Body of pancreas (tissue), 4 donors: ENCODE data around the gene ABHD12B.

Experiments
- POLR2A ChIP-seq, 3 donors: fragments of 450-650 bp; IDR thresholded peaks; one replicate each; pipeline ENCODE4 v1.6.1; 2016; ENCODE audit warnings: antibody characterized with exemption in 3 of 3, mild to moderate bottlenecking in 2 of 3
- TF ChIP-seq, protein P1 (sequence below), 7 experiments: fragments of 450-650 bp in 4 of 7; fragments of 200-600 bp in 3 of 7; sonication (generic) in 3 of 7; IDR thresholded peaks; one replicate each; pipeline ENCODE4 v1.5.1; 2016 to 2019; ENCODE audit warnings: antibody characterized with exemption in 7 of 7

DNA sequence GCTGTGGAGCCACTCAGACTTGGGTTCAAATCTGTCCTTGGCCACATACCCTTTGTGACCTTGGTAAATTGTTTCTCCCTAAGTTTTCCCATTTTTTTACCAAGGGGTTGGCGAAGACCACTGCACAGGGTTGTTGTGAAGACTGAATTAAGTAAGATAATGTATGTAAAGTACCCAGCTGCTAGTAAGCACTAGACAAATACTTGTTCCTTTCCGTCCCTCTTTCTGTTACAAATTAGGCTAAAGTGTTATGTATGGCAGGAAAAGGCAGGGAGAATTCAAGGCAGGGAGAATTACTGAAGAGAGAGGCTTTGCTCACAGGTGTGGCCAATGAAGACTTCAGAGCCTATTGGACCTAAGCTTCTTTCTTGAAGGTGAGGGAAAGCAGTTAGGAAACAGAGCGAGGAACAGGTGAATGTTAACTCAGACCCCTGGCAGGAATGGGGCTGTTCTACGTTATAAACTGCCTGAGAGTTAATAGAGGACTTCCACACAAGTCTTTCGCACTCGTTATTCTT lies 25.9 kb downstream of the ABHD12B start:
- TF ChIP-seq, protein P1, sequence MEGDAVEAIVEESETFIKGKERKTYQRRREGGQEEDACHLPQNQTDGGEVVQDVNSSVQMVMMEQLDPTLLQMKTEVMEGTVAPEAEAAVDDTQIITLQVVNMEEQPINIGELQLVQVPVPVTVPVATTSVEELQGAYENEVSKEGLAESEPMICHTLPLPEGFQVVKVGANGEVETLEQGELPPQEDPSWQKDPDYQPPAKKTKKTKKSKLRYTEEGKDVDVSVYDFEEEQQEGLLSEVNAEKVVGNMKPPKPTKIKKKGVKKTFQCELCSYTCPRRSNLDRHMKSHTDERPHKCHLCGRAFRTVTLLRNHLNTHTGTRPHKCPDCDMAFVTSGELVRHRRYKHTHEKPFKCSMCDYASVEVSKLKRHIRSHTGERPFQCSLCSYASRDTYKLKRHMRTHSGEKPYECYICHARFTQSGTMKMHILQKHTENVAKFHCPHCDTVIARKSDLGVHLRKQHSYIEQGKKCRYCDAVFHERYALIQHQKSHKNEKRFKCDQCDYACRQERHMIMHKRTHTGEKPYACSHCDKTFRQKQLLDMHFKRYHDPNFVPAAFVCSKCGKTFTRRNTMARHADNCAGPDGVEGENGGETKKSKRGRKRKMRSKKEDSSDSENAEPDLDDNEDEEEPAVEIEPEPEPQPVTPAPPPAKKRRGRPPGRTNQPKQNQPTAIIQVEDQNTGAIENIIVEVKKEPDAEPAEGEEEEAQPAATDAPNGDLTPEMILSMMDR (IDR thresholded peaks at IDR 0.05), result no peak
- TF ChIP-seq POLR2A (IDR thresholded peaks at IDR 0.05), result no peak
